Pancreas (tissue), 10 donors: ENCODE measurements around the gene FLRT1. TPM values are rescaled to one million over a fixed set of nuclear protein-coding genes. Genes with fewer than 3 reads are reported as not detected.

Experiments
- ATAC-seq, 4 donors: fragments of 200-7000 bp; cut with Tn5 transposase; one replicate each; pipeline versions ENCODE4 v1.8.0 to v1.9.1; 2020; ENCODE audit warnings: mild to moderate bottlenecking in 4 of 4, moderate library complexity in 4 of 4
- DNase-seq, 6 donors: peaks; one replicate each; pipeline ENCODE4 v3.0.0-alpha.2; 2020
- FAIRE-seq: peaks from 2 replicates; lab custom pipeline; 2012; peaks lifted over from hg19 to GRCh38; lab: Jason Lieb, UNC
- H3K27ac ChIP-seq, 4 donors: fragments of 200-600 bp; sonication (generic); 1 replicate in 3 of 4; 2 replicates in 1 of 4; pipeline versions ENCODE4 v1.5.0 to v1.8.0; 2020
- H3K27me3 ChIP-seq, 4 donors: fragments of 200-600 bp; one replicate each; pipeline ENCODE4 v1.8.0; 2021
- H3K36me3 ChIP-seq, 3 donors: fragments of 200-600 bp; sonication (generic) in 1 of 3; one replicate each; pipeline versions ENCODE4 v1.5.0 to v1.8.0; 2020 to 2021
- H3K4me1 ChIP-seq, 3 donors: fragments of 200-600 bp; one replicate each; pipeline ENCODE4 v1.8.0; 2021
- H3K4me3 ChIP-seq, 4 donors: fragments of 200-600 bp; sonication (generic) in 2 of 4; one replicate each; pipeline versions ENCODE4 v1.5.0 to v1.8.0; 2020 to 2021
- H3K9me3 ChIP-seq, 4 donors: fragments of 200-600 bp; one replicate each; pipeline ENCODE4 v1.8.0; 2021
- WGBS, 2 donors: extraction: QIAGEN DNeasy Blood & Tissue Kit; methylation state at CpG; one replicate each; pipeline ENCODE4 v1.1.7; 2013; 5-methylcytosine and 5-hydroxymethylcytosine counted together
- intact Hi-C, 3 donors: fragments of 100-400 bp; cut with DNase I; formaldehyde crosslinking; loops; one replicate each; pipeline versions ENCODE4 v1.11.1 to v1.14.2; 2022
- polyA plus RNA-seq, 2 donors: library from polyadenylated mRNA; stranded (reverse); fragments of 200-250 nt; gene quantifications; one replicate each; pipeline ENCODE4 v1.2.3, GENCODE V29; 2013
- total RNA-seq, 6 donors: library from RNA; stranded (reverse); fragmentation: NEBNext Ultra II Directional in 4 of 6; extraction: Animal tissue kit (Norgen Biotek cat#: 25700) in 4 of 6; gene quantifications; one replicate each; pipeline versions ENCODE4 v1.2.1 to v1.2.4, GENCODE V29; 2021 to 2023
- TF ChIP-seq, protein P1 (sequence below), 4 donors: fragments of 200-600 bp; sonication (generic) in 3 of 4; IDR thresholded peaks; one replicate each; pipeline versions ENCODE4 v1.5.0 to v1.8.0; 2021; ENCODE audit warnings: antibody characterized with exemption in 4 of 4
- donor health status: healthy with polysubstance abuse.
- donor health status: DM: no; HTN: no; CAD: no; lungs with moderate emphysema.
- donor health status: DM: no; HTN: no; CAD: no.
- donor health status: control.
- donor health status: control.
- donor health status: Bipolar disorder and iron deficiency.
- donor health status: DM: yes; HTN: yes; CAD: no.
- donor health status: DM: no; HTN: no; CAD: no.
- donor health status: DM: no; HTN: no; CAD: no.
- donor health status: DM: yes; HTN: yes; CAD: no.

The FLRT1 gene
- total and polyA plus RNA-seq, 8 donors = 0.04 to 0.87 (median 0.19) TPM

DNA sequence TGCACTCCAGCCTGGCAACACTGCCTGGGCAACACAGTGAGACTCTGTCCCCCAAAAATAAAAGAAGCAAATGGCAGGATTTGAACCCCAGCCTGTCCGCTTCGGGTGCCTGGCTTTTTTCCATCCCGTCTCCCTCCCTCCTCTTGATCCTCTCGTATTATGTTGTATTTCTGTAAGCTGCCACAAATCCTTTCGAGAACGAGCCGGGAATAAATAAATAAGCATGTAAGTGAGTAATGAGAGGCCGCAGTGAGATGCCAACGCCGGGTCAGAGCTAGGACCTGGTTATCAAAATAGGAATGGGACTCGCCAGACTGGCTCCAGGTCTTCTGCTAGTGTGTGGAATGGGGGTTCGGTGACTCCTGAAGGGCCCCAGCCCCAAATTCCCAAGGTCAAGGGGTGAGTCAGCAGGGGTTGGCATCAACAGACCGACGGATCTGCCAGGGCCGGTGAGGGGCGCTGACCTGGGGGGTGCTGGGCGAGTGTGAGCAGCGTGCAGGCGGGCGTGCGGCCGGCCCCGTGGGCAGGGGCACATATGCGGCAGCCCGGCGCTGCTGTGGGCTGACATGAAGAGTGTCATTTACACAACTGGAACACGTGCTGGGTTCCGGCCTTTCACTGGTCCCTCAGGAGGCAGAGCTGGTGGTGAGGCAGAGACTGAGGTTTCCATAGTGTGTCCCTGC is 47.8 kb downstream of the FLRT1 start:
- H3K4me1 ChIP-seq = peaks cover 16 to 21% (median 17%) of the 10 kb centered on the region in 3 donors
- H3K9me3 ChIP-seq = no peaks in the 10 kb centered on the region
- no peak overlapping the region for H3K27ac ChIP-seq
- ATAC-seq (no peak), DNase-seq (no peak), FAIRE-seq (no peak)
- H3K4me3 ChIP-seq = no peak overlapping the region
- TF ChIP-seq, protein P1, sequence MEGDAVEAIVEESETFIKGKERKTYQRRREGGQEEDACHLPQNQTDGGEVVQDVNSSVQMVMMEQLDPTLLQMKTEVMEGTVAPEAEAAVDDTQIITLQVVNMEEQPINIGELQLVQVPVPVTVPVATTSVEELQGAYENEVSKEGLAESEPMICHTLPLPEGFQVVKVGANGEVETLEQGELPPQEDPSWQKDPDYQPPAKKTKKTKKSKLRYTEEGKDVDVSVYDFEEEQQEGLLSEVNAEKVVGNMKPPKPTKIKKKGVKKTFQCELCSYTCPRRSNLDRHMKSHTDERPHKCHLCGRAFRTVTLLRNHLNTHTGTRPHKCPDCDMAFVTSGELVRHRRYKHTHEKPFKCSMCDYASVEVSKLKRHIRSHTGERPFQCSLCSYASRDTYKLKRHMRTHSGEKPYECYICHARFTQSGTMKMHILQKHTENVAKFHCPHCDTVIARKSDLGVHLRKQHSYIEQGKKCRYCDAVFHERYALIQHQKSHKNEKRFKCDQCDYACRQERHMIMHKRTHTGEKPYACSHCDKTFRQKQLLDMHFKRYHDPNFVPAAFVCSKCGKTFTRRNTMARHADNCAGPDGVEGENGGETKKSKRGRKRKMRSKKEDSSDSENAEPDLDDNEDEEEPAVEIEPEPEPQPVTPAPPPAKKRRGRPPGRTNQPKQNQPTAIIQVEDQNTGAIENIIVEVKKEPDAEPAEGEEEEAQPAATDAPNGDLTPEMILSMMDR (IDR thresholded peaks at IDR 0.05) = no peak
- H3K27me3 ChIP-seq = no peaks in the 10 kb centered on the region
- no peaks in the 10 kb centered on the region for H3K36me3 ChIP-seq
- intact Hi-C loops = no loop called here
- WGBS, 2 donors = 75 to 79% methylated on average over 28 of the region's 28 CpGs

DNA sequence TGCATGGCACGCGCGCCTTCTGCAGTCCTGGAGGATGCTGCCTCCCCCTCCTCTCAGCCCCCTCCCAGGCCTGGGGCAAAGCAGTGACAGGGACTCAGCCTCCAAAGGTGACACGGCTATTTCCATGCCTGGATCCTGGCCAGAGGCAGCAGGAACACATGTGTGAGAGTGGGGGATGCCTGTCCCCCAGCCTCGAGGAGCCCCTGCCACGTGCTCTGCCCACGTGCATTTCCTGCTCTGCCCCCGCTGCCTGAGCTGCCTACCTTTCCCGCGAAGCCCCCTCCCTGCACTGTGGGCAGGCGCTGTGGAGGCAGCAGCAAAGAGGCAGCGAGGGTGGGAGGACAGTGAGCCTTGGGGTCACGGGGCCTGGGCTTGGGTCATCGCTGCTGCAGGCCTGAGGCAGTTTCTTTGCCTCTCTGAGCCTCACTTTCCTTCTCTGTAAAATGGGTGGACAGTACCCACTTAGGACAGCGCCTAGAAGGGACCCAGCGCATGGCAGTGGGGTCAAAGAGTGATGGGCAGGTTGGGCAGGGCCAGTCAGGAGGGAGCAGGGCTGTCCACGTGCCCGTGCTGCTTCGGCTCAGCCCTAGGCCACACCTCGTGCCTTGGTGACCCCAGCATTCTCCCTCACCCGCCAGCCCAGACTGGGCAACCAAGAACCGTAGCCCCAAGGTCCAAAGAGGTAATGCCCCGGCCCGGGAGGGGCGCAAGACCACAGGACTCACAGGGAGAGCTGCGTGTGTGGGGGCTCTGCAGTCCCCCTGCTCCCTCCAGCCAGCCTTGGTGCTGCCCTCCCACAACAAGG is 48.6 kb downstream of the FLRT1 start:
- FAIRE-seq (no peak), ATAC-seq (no peak), DNase-seq (no peak)
- H3K4me3 ChIP-seq = no peak overlapping the region
- H3K27me3 ChIP-seq = no peaks in the 10 kb centered on the region
- TF ChIP-seq, protein P1 (IDR thresholded peaks at IDR 0.05) = no peak
- H3K9me3 ChIP-seq = no peaks in the 10 kb centered on the region
- 79 to 81% methylated on average over 26 of the region's 26 CpGs for WGBS, 2 donors
- peak overlapping the region in 3 of 4 donors; percentile 54 to 74 (median 62) for H3K27ac ChIP-seq
- intact Hi-C loops = no loop called here
- no peaks in the 10 kb centered on the region for H3K36me3 ChIP-seq
- peaks cover 16 to 21% (median 17%) of the 10 kb centered on the region in 3 donors for H3K4me1 ChIP-seq

DNA sequence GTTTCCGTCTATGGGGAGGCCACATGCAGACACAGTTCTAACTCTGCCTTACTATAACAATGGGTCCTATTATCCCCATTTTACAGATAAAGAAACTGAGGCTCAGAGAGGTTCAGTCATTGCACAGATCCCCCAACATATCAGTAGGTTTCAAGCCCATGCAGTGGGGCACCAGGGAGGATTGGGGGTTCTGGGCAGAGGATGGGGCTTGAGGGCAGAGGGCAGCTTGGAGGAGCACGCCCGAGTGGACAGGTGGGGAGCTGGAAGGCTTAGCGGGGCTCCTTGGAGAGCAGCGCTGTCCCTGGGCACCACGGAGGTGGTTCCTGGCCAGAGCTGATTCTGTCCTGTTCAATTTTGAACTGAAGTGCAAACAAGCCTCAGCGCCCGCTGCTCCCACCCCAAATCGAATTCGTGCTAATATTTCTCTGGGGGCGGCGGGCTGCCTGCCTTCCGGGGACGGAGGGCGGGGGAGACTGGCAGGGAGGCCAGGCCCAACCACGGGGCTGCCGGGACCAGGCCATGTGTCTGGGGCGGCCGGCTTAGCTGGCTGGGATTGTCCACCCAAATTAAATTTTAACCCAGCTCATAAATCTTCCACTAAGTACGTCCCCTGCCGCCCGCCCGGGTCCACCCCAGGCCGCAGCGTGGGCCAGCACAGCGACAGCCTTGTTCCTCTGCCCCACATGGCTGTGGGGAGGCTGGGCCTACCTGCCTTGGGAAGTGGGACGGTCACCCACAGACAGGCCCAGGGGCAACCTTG is 49.4 kb downstream of the FLRT1 start:
- peak overlapping the region; percentile 54 to 74 (median 65) for H3K27ac ChIP-seq
- 12 to 19% methylated on average over 22 to 27 of the region's 27 CpGs for WGBS, 2 donors
- ATAC-seq (peak; percentile 75 to 88 (median 81)), FAIRE-seq (no peak), DNase-seq (peak; percentile 74 to 93 (median 80))
- H3K4me1 ChIP-seq = peaks cover 16 to 21% (median 17%) of the 10 kb centered on the region in 3 donors
- no peaks in the 10 kb centered on the region for H3K9me3 ChIP-seq
- no peaks in the 10 kb centered on the region for H3K36me3 ChIP-seq
- H3K27me3 ChIP-seq = no peaks in the 10 kb centered on the region
- TF ChIP-seq, protein P1 (IDR thresholded peaks at IDR 0.05) = no peak
- intact Hi-C loops = no loop called here
- peak overlapping the region in 1 of 4 donors; percentile 14 for H3K4me3 ChIP-seq

Other genes starting within 250 kb of the FLRT1 start
- 1 to 10 TPM; 2.5 to 7.8 (median 4.3) TPM for gene SPINDOC, start 222.5 kb upstream of the FLRT1 start, total RNA-seq
- 1 to 10 TPM; 8.0 to 8.3 TPM for gene SPINDOC, start 222.5 kb upstream of the FLRT1 start, polyA plus RNA-seq
- 10 to 100 TPM; 19.0 to 30.8 (median 21.5) TPM for gene MARK2, start 196.8 kb upstream of the FLRT1 start, total RNA-seq
- 10 to 100 TPM; 11.7 to 21.0 TPM for gene MARK2, start 196.8 kb upstream of the FLRT1 start, polyA plus RNA-seq
- gene RCOR2, start 118.8 kb upstream of the FLRT1 start, total RNA-seq = under 1 TPM; 0.37 to 0.79 (median 0.50) TPM
- 1 to 10 TPM; 1.2 to 1.9 TPM for gene RCOR2, start 118.8 kb upstream of the FLRT1 start, polyA plus RNA-seq
- 10 to 100 TPM in 3 of 6 donors, 1 to 10 TPM in 3; 6.8 to 14.4 (median 11.9) TPM for gene NAA40, start 96.9 kb upstream of the FLRT1 start, total RNA-seq
- 10 to 100 TPM; 16.7 to 25.7 TPM for gene NAA40, start 96.9 kb upstream of the FLRT1 start, polyA plus RNA-seq
- gene COX8A, start 61.3 kb upstream of the FLRT1 start, total RNA-seq = 100 to 1,000 TPM in 4 of 6 donors, 10 to 100 TPM in 2; 79.8 to 135 (median 118) TPM
- 100 to 1,000 TPM; 351 to 441 TPM for gene COX8A, start 61.3 kb upstream of the FLRT1 start, polyA plus RNA-seq
- gene OTUB1, start 49.5 kb upstream of the FLRT1 start, total RNA-seq = 10 to 100 TPM; 15.2 to 32.0 (median 24.4) TPM
- 10 to 100 TPM; 42.4 to 57.8 TPM for gene OTUB1, start 49.5 kb upstream of the FLRT1 start, polyA plus RNA-seq
- 10 to 100 TPM; 26.0 to 37.8 (median 30.3) TPM for gene MACROD1, start 130.2 kb downstream of the FLRT1 start, total RNA-seq
- gene MACROD1, start 130.2 kb downstream of the FLRT1 start, polyA plus RNA-seq = 100 to 1,000 TPM in 1 of 2 donors, 10 to 100 TPM in 1; 85.1 to 126 TPM
- gene STIP1, start 150.2 kb downstream of the FLRT1 start, total RNA-seq = 10 to 100 TPM; 23.7 to 73.0 (median 39.3) TPM
- 10 to 100 TPM; 34.2 to 37.6 TPM for gene STIP1, start 150.2 kb downstream of the FLRT1 start, polyA plus RNA-seq
- 10 to 100 TPM in 2 of 6 donors, 1 to 10 TPM in 4; 1.9 to 16.3 (median 6.3) TPM for gene FERMT3, start 170.8 kb downstream of the FLRT1 start, total RNA-seq
- gene FERMT3, start 170.8 kb downstream of the FLRT1 start, polyA plus RNA-seq = 10 to 100 TPM in 1 of 2 donors, 1 to 10 TPM in 1; 9.7 to 12.6 TPM
- 10 to 100 TPM; 18.6 to 33.1 (median 25.8) TPM for gene TRPT1, start 190.3 kb downstream of the FLRT1 start, total RNA-seq
- gene TRPT1, start 190.3 kb downstream of the FLRT1 start, polyA plus RNA-seq = 10 to 100 TPM; 74.6 to 78.7 TPM
- 10 to 100 TPM; 32.6 to 46.0 (median 38.4) TPM for gene NUDT22, start 190.3 kb downstream of the FLRT1 start, total RNA-seq
- 100 to 1,000 TPM in 1 of 2 donors, 10 to 100 TPM in 1; 69.7 to 115 TPM for gene NUDT22, start 190.3 kb downstream of the FLRT1 start, polyA plus RNA-seq
- 10 to 100 TPM; 28.1 to 39.1 (median 33.0) TPM for gene DNAJC4, start 194.6 kb downstream of the FLRT1 start, total RNA-seq
- 100 to 1,000 TPM in 1 of 2 donors, 10 to 100 TPM in 1; 92.9 to 125 TPM for gene DNAJC4, start 194.6 kb downstream of the FLRT1 start, polyA plus RNA-seq
- gene VEGFB, start 198.7 kb downstream of the FLRT1 start, total RNA-seq = 10 to 100 TPM; 54.1 to 87.1 (median 62.2) TPM
- 100 to 1,000 TPM in 1 of 2 donors, 10 to 100 TPM in 1; 61.2 to 115 TPM for gene VEGFB, start 198.7 kb downstream of the FLRT1 start, polyA plus RNA-seq
- gene FKBP2, start 205.2 kb downstream of the FLRT1 start, total RNA-seq = 10 to 100 TPM; 37.8 to 64.1 (median 45.6) TPM
- gene FKBP2, start 205.2 kb downstream of the FLRT1 start, polyA plus RNA-seq = 100 to 1,000 TPM; 307 to 344 TPM
- gene PPP1R14B, start 211.0 kb downstream of the FLRT1 start, total RNA-seq = 100 to 1,000 TPM; 106 to 177 (median 119) TPM
- 100 to 1,000 TPM in 1 of 2 donors, 10 to 100 TPM in 1; 81.6 to 180 TPM for gene PPP1R14B, start 211.0 kb downstream of the FLRT1 start, polyA plus RNA-seq
- 10 to 100 TPM in 1 of 6 donors, 1 to 10 TPM in 5; 5.7 to 13.1 (median 6.9) TPM for gene PLCB3, start 215.6 kb downstream of the FLRT1 start, total RNA-seq
- gene PLCB3, start 215.6 kb downstream of the FLRT1 start, polyA plus RNA-seq = 10 to 100 TPM in 1 of 2 donors, 1 to 10 TPM in 1; 6.5 to 11.8 TPM
- 10 to 100 TPM; 21.5 to 28.2 (median 23.6) TPM for gene BAD, start 248.7 kb downstream of the FLRT1 start, total RNA-seq
- 10 to 100 TPM; 48.6 to 66.3 TPM for gene BAD, start 248.7 kb downstream of the FLRT1 start, polyA plus RNA-seq
- gene GPR137, start 249.9 kb downstream of the FLRT1 start, total RNA-seq = 10 to 100 TPM in 4 of 6 donors, 1 to 10 TPM in 2; 7.1 to 27.9 (median 11.1) TPM
- 10 to 100 TPM; 18.5 to 19.3 TPM for gene GPR137, start 249.9 kb downstream of the FLRT1 start, polyA plus RNA-seq